ENCODE results near the gene POLR2C. TPM values are rescaled to one million over a fixed set of nuclear protein-coding genes. Genes with fewer than 3 reads are reported as not detected.
"Not testable (repeated sequence)": the region's sequence is repeated elsewhere in the genome, so short reads cannot be mapped to it uniquely, and the experiment has no call there.

POLR2C gene
- 34.1 TPM for total RNA-seq

DNA sequence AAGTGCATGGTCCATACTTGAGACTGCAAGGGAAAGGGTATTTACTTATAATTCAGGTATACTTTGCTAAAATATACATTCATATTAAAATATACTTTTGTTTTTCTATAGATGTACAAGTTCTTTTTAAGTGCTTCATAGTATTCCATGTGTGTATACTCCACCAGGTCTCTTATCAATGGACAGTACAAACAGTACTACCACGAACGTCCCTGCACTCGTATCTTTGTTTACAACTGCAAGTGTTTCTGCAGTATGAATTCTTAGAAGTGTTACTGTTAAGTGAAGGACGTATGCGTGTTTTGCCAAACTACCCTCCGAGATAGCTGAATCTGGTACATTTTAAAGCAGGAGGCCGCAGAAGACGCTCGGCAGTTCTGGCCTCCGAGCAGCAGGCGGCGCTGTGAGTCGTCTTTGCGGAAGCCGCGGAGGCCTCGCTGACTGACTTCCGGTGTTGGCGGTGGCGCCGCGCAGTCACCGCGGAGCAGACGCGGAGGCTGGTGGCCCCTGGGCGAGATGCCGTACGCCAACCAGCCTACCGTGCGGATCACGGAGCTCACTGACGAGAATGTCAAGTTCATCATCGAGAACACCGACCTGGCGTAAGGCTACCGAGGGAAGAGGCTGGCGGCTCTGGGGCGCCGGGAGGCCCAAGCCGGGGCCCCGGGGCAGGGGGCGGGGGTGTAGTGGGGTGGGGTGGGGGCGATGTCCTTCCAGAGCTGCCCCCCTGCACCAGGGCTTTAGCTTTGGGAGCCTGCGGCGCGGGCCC, at the start of gene POLR2C:
POLR2C (plus strand) TSS at position 471 of the 769 bp plus-strand sequence; CDS start at position 517, 46 bp downstream.
- DNase-seq (ENCODE audit: low spot score) (peak; percentile 89), ATAC-seq (peak; percentile 97)

DNA sequence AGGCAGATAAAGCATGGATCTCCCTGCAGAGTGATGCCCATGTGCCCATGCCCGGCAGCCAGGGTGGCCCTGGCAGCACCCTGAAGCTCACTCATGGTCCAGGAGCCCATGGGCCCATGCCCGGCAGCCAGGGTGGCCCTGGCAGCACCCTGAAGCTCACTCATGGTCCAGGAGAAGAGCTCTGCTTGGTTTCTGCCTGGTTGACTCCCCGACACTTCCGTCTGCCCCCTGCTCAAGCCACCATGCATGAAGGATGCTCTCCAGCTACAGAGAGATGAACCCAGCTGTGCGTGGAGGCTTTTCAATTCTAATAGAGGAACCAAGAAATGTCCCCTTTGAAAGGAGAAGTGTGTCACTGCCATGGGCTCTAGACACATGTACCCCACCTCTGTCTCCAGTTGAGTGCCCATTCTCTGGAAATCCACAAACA, 49.2 kb upstream of the POLR2C start:
- DNase-seq (ENCODE audit: low spot score): no peak
- ATAC-seq: no peak

DNA sequence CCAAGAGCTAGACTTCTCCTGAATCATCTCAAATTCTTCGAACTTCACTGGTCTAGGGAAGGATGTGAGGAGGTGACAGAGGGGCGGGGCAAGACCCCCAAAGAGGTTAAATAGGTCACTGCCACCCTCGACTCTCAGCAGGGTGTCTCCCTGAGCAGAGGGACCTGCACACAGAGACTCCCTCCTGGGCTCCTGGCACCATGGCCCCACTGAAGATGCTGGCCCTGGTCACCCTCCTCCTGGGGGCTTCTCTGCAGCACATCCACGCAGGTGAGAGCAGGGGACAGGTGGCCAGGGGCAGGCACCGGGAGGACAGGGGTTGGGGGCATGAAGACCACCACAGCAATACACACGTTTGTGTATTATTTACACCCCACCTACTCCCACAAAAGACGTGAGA, 48.7 kb upstream of the POLR2C start:
- ATAC-seq (no peak), DNase-seq (ENCODE audit: low spot score) (no peak)

DNA sequence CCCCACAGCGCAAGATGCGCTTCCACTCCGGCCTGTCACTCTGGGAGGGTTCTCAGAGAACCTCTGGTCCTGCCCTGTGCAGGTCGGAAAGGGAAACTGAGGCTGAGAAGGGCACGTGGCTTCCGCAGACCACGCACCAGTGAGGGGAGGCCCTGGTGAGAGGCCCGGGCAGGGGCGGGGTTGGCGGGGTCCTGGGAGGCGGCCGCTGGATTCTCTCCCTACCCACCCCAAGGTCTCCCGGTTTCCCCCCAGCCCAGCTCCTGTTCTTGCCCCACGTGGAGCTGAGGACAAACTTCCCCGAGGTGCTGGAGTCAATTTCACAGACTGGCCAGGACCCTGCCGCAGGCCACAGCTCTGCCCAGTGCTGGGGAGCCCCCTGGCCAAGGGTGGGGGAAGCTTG, 46.4 kb upstream of the POLR2C start:
- no peak for DNase-seq (ENCODE audit: low spot score)
- no peak for ATAC-seq

DNA sequence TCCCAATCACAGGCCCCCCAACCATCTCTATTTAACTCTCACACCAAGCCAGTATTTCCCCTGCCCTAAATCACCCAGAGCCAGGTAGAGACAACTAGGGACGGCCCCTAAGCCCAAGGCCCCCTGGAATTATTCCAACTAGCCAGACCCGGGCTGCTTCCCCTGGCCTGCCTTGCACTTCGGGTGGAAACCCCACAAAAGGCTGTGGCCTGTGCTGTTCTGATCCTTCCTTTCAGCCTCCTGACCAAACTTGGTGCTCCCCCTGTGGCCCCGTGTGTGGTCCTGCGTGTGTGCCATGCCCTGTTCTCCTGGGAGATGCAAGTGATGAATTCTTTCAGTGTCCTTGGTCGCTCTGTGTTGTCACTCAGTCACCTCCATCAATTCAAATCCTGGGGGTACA, 43.0 kb upstream of the POLR2C start:
- DNase-seq (ENCODE audit: low spot score): no peak
- no peak for ATAC-seq

DNA sequence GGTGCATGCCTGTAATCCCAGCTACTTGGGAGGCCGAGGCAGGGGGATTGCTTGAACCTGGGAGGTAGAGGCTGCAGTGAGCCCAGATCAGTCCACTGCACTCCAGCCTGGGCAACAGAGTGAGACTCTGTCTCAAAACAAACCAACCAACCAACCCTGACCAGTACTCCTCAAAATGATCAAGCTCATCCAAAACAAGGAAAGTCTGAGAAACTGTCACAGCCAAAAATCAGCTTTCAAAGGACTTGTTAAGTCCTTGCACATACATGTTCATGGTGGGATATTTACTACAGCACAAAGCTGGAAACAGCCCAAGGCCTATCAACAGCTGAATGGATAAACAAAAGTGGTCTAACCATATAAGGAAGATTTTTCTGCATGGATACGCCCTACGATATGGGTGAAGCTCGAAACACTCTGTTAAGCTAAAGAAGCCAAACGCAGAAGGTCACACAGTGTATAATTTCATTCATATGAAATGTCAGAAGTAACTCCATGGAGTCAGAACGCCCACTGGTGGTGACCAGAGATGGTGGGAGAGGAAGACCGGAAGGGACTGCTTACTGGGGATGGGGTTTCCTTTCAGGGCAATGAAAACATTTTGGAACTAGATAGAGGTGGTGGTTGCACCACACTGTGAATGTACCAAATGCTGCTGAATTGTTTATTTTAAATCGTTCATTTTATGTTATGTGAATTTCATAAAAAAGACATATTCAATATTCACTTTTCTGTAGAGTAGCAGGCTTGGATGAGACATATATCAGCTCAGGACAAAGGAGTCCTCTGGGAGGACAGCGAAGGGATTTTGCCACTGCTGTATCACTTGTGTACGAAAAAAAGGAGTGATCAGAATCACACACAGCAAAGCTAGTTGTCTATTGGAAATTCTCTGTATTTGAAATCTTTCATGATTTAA, 40.2 kb upstream of the POLR2C start:
- DNase-seq (ENCODE audit: low spot score) (no peak), ATAC-seq (peak; percentile 14)

DNA sequence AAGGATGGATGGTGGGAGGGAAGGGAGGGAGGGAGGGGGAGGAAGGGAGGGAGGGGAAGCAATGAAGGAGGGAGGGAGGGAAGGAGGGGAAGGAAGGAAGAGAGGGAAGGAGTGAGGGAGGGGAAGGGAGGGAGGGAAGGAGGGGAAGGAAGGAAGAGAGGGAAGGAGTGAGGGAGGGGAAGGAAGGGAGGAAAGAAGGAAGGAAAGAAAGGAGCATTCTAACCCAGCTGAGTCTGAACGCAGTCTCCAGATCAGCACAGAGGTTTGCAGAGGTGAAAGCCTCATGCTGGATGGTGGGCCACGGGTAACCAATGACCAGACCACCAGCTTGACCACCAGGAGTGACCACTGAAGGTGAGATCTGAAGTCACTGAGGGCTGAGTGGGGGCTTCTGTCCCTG, 39.3 kb upstream of the POLR2C start:
- DNase-seq (ENCODE audit: low spot score): no peak
- ATAC-seq: no peak

DNA sequence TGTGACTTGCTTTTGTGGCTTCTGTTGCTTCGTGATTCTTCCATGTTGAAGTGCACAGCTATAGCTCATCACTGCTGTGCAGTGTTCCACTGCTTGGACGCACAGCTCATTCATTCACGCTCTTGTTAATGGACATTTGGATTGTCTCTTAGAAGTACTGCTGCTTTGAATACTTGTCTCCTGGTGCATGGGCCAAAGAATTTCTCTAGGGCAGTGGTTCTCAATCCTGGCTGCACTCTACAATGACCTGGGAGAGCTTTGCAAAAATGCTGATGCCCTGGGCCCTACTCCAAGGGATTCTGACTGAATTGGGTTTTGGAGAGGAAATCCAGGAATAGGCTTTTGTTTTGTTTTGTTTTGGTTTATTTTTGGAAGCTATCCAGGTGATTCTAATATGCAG, 37.9 kb upstream of the POLR2C start:
- ATAC-seq (no peak), DNase-seq (ENCODE audit: low spot score) (no peak)

DNA sequence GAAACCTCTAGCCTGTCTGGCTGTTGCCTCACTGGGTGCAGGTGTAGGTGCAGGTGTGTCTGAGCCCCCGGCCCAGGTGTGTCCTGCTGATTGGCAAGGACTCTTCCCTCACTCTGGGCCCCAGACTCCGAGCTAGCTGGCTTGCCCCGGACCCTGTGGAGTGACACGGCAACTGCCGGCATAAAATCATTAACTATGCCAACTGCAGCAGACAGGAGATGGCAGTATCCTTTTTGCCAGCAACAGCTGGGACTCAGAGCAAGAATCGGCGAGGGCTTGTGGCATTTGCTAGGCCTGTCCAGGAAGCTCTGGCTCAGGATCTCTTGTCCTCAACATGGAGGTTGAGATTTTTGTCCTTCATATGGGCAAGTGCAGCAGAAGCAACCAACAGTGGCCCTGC, 36.1 kb upstream of the POLR2C start:
- ATAC-seq (no peak), DNase-seq (ENCODE audit: low spot score) (no peak)

DNA sequence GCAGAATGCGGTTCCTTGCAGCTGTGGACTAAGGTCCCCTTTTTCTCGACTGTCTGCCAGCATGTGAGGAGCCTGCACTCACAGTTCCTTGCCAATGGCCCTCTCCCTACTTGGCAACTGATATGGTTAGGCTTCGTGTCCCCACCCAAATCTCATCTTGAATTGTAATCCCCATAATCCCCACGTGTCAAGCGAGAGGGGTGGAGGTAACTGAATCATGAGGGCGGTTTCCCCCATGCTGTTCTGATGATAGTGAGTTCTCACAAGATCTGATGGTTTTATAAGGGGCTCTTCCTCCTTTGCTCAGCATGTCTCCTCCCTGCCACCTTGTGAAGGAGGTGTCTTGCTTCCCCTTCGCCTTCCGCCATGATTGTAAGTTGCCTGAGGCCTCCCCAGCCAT, 35.2 kb upstream of the POLR2C start:
- ATAC-seq (no peak), DNase-seq (ENCODE audit: low spot score) (no peak)

DNA sequence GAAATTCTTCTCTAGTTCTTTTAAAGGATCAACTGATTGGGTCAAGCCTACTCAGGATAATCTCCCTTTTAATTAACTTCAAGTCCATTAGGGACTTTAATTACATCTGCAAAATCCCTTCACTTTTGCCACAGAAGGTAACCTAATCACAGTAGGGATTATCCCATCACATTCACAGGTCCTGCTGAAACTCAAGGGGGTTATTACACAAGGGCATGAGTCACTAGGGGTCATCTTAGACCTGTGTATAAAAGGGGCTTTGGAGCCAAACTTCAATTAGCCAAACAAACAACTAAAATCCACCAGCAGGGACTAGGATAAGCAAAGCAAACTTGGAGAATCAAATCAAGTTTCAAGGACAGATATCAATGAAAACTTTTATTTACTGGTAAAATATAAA, 34.7 kb upstream of the POLR2C start:
- ATAC-seq (no peak), DNase-seq (ENCODE audit: low spot score) (no peak)

DNA sequence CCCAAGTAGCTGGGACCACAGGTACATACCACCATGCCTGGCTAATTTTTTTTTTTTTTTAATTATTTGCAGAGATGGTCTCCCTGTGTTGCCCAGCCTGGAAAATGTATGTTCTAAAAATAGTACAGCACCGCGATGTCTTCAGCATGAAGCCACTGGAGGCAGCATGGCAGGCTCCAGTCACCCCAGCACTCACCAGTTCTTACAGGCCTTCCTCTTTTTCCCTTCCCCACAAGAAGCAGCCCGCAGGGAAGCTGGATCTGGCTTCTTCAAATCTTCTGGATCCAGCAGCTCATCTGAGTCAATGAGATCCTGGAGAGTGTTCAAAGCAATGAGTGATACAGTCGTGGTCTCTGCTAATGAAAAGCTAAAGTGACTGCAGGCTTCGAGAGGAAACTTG, 31.5 kb upstream of the POLR2C start:
- ATAC-seq (no peak), DNase-seq (ENCODE audit: low spot score) (no peak)

DNA sequence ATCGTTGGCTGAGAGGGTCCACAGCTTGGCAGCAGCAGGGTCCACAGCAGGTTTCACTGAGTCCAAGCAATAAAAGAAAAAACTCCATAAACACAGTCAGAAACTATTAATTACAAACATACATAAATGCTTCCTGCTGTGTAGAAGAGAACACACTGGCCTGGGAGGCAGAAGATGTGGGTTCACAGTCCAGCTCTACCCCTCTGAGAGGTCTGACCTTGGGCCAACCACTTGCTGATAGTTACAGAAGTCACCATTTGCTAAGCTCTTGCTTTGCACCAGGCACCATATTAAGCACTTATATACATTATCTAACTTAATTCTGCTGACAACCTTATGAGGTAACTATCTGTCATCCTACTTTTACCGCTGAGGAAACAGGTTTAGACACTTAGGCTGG, 30.0 kb upstream of the POLR2C start:
- ATAC-seq (peak; percentile 80), DNase-seq (ENCODE audit: low spot score) (no peak)

DNA sequence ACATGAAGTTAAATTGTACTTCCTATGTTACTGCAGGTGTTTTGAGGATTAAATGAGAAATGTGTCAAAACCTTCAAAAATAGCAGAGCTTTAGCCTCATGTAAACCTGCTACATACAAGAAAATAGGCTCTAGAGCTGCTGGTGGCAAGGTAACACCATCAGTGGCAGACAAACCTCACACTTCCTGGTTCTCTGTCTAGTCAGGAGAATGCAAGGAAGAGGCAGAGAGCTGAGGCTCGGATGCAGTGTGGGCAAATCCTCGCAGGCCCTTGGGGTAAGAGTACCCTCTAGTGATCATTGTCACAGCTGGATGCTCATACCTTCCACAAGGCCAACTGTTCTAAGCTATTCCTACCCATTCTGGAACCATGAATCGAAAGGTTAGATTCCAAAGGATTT, 29.5 kb upstream of the POLR2C start:
- DNase-seq (ENCODE audit: low spot score) (no peak), ATAC-seq (peak; percentile 27)

DNA sequence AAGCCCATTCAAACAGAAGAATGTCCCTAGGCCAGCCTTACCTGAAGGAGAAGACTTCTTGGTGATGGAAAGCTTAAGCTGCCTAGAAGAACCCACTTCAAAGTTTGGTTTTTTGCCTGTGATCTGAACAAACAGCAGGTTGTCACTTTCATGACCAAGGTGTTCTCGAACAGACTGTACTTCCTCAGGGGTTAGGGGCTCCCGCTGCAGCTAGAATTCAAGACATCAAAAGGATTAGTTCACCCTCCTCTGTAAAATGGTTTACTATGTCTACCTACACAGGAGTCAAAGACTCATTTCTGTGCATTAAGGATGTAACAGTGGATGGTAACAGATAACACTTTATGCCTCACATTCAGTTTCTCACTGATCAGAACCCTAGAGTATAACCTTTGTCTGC, 28.5 kb upstream of the POLR2C start:
- DNase-seq (ENCODE audit: low spot score): no peak
- ATAC-seq: no peak

DNA sequence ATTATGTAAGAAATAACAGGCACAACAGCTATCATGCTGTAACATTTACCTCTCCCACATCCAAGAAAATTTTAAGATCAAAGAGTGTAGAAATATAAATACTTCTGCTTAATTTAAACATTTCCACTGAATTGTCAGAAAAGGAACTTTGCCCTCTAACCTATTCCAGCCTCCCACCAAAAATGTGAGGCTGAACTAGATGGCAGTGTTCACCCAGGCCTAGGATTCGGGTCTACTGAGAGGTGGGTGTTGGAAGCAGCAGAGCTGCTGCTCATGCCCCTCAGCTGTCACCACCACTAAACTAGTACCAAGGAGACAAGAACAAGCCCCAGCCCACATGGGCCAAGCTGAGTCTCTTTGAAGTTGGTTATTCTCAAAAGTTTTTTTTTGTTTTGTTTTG, 26.6 kb upstream of the POLR2C start:
- ATAC-seq: no peak
- no peak for DNase-seq (ENCODE audit: low spot score)

DNA sequence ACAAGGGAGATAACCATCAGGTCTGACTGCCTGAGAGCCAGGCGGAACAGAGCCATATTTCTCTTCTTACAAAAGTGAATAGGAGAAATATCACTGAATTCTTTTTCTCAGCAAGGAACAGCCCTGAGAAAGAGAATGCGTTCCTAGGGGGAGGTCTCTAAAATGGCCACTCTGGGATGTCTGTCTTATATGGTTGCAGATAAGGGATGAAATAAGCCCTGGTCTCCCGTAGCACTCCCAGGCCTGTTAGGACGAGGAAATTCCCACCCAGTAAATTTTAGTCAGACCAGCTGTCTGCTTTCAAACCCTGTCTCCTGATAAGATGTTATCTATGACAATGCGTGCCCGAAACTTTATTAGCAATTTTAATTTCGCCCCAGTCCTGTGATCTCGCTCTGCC, 22.5 kb upstream of the POLR2C start:
- DNase-seq (ENCODE audit: low spot score); ATAC-seq: not testable (repeated sequence)

DNA sequence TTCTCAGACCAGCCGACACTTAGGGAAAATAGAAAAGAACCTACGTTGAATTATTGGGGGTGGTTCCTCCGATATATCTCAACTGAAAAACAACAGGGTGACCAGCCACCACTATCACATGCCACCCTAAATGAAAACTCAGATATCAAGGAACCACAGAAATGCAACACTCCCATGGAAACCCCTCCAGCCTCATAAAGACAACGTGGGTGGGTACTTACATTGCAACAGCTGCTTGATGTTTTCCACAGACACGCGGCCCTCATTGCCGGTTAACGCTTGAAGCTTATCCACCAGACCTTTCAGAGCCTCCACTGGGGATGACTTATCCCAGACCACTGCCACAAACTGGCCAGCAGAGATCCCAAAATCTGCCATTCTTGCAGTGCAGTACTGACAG, 21.9 kb upstream of the POLR2C start:
- not testable (repeated sequence) for DNase-seq (ENCODE audit: low spot score); ATAC-seq

DNA sequence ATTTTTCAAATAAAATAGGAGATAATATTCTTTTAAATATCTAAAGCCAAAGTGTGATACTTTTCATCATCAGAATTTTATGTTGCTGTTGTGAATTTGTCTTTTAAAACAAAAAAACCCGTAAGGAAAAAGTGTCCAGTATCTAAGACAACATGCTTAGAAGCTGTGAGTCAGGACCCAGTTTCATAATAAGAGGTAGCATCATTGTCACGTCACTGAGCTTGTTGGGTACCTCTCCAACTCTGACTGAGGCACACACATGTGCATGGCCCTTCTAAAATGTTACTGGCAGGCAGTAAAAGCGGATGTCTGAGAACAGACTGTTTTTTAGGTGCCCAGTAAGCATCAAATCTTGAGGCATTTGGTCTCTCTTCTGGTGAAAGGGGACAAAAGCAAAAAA, 17.8 kb upstream of the POLR2C start:
- DNase-seq (ENCODE audit: low spot score) (no peak), ATAC-seq (no peak)

DNA sequence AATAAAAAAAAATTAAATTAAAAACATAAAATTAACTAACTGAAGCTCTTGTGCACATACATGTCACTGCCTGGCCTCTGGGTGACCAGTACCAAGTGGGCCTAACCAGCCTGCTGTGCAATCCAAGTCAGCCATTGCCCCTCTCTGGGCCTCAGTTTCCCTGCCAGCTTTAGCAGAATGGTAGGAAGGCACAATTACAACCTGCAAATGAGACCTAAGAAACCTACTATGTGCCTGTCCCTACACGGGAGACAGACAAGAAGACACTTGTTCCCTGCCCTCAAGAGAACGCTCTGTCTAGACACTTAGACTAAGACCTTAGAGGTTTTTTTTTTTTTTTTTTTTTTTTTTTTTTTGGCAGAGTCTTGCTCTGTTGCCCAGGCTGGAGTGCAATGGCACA, 17.0 kb upstream of the POLR2C start:
- DNase-seq (ENCODE audit: low spot score) (no peak), ATAC-seq (no peak)

DNA sequence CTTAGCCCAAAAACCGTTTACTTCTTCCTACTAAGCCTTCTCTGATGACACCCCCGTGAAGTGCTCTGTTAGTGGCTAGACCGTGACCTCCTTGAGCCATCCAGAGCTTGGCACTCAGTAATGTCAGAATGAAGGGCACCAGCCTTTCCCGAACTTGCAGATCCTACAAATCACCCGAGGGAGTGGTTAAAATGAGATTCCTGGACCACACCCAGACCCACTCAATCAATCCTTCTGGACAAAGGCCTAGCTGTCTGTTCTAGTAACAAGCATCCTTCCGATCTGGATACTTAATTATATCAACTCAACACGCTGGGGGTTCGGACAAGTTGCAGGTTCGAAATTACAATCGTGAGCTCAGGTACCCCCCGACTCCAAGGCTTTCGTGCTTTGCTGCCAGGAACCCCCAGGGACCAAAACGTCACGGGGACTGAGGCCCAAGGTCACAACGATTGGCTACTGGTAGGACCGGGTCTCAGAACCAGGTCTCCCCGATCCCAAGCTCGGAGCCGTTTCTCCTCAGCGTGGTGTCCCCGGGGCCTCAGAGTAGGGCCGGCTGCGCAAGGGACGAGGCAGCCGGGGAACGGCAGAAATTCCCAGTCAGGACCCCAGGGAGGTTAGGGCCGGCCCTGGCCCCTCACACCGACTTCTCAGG, 15.8 kb upstream of the POLR2C start:
- ATAC-seq (peak; percentile 25), DNase-seq (ENCODE audit: low spot score) (peak; percentile 58)
